Frontal cortex (tissue), 4 donors: Measurements from ENCODE around the gene ASIC3. TPM values are rescaled to one million over a fixed set of nuclear protein-coding genes. Genes with fewer than 3 reads are reported as not detected.
"Not testable (repeated sequence)": the region's sequence is repeated elsewhere in the genome, so short reads cannot be mapped to it uniquely, and the experiment has no call there.

Experiments
- DNase-seq, 2 donors: peaks; one replicate each; pipeline ENCODE4 v3.0.0; 2012; ENCODE audit warnings: low spot score in 2 of 2
- FAIRE-seq: peaks from 2 replicates; lab custom pipeline; 2012; peaks lifted over from hg19 to GRCh38; lab: Jason Lieb, UNC
- total RNA-seq: library from RNA; depleted of rRNA; stranded (reverse); fragments of >200 nt; gene quantifications from one replicate; pipeline ENCODE4 v1.2.3, GENCODE V29; 2014
- donor health status: control.
- donor health status: control.
- donor health status: control.

The ASIC3 gene
- total RNA-seq, 1 donor from 2014 or later = 0.82 TPM

DNA sequence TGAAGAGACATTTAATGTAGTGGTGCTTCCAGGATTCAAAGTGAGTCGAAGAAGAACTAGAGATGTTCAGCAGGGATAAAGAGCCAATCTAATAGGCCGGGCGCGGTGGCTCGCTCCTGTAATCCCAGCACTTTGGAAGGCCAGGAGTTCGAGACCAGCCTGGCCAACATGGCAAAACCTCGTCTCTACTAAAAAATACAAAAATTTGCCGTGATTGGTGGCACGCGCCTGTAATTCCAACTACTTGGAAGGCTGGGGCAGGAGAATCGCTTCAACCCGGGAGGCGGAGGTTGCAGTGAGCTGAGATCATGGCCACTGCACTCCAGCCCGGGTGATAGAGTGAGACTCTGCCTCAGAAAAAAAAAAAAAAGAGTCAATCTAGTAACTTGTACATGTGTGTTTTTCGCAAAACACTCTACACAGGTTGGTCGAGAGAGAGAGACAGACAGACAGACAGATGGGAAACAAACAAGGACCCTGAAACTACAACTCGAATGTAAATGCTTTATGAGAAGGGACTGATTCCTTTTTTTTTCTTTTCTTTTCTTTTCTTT, 19.3 kb upstream of the ASIC3 start:
- DNase-seq (no peak), FAIRE-seq (no peak)

DNA sequence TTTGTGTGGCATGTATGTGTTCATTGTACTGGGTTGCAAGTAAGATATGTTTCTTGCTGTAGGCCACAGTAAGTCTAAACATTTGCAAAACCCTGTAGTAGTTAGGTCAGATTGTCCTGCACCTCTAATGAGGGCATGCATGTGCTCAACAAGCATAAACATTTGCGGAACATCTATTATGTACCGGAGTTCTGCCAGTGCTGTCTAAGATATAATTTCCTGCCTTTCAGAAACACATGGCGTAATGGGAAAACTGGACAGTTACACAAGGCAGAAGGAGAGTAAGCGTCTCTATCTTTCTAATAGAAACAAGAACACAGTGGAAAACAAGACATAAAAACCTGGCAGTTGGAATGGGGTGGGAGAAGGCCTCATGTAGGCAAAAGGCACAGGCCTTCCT, 17.3 kb upstream of the ASIC3 start:
- DNase-seq = no peak
- no peak for FAIRE-seq

DNA sequence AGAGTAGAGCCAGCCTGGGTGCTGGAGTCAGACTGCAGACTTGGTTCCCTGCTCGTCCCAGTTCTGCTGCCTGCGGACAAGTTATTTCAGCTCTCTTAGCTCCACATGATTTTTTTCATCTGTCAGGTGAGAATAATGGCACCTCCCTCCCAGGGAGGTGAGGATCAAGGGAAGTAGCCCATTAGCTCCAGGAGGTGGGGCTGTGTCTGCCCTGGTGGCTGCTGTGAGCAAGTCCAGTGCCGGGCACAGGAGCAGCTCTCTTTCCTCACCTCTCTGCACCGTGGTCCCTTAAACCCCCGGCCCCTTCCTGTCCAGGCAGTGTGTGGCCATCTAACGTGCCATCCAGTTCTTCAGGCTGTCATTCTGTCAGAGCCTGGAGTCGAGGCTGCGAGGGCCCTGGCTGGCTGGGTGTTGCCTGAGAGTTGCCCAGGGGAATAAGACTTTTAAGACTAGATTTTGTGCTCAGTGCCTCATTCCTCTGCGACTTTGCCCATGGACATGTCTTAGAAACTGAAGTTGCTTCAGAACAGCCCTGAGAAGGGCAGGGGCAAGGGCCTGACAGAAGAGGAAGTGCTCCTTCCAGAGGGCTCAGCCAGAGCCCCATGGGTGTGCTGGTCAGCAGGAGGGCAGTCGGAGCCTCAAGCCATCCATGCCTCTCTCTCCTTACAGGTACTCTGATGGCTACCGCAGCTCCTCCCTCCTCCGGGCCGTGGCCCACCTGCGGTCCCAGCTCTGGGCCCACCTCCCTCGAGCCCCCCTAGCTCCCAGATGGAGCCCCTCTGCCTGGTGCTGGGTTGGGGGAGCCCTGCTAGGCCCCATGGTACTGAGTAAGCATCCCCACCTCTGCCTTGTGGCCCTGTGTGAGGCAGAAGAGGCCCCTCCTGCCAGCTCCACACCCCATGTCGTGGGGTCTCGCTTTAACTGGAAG, 15.1 kb upstream of the ASIC3 start:
- FAIRE-seq (no peak), DNase-seq (no peak)

- DNase-seq (no peak), FAIRE-seq (no peak)
Observed at GRCh38 chr7:151033864-151034249, 14.5 kb upstream of the ASIC3 start.

DNA sequence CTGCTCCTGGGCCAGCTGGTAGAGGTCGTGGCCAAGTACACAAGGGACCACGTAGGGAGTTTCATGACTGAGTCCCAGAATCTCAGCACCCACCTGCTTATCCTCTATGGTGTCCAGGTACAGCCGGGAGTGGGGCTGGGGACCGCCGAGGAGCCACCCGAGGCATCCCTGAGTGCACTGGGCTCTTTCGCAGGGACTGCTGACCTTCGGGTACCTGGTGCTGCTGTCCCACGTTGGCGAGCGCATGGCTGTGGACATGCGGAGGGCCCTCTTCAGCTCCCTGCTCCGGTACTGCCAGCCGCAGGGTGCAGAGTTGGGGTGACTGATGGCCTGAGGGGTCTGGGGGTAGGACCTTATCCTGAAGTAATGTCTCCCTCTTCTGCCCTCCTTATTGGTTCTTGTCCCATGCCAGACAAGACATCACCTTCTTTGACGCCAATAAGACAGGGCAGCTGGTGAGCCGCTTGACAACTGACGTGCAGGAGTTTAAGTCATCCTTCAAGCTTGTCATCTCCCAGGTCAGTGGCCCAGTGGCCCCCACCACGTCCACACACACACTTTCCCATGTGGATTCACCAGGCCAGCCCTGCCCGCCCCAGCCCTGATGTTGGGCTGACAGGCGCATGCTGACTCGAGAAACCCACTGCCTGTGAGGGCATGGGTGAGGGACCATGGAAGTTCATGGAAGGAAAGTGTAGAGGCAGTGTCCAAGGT, 13.9 kb upstream of the ASIC3 start:
- FAIRE-seq (no peak), DNase-seq (no peak)

- no peak for FAIRE-seq
- no peak for DNase-seq
Observed at GRCh38 chr7:151035026-151035717, 13.2 kb upstream of the ASIC3 start.

DNA sequence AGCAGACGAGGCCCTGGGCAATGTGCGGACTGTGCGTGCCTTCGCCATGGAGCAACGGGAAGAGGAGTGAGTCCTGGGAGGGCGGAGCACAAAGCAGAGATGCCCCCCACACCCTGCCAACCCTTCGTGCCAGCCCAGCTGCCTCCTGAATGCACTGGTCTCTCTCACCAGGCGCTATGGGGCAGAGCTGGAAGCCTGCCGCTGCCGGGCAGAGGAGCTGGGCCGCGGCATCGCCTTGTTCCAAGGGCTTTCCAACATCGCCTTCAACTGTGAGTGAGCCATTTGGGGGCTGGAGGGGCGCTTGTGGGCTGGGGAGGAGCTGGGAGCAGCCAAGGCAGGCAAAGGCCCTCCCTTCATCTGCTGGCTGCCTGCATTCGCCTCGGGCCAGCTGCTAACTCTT, 12.4 kb upstream of the ASIC3 start:
- DNase-seq = no peak
- no peak for FAIRE-seq

DNA sequence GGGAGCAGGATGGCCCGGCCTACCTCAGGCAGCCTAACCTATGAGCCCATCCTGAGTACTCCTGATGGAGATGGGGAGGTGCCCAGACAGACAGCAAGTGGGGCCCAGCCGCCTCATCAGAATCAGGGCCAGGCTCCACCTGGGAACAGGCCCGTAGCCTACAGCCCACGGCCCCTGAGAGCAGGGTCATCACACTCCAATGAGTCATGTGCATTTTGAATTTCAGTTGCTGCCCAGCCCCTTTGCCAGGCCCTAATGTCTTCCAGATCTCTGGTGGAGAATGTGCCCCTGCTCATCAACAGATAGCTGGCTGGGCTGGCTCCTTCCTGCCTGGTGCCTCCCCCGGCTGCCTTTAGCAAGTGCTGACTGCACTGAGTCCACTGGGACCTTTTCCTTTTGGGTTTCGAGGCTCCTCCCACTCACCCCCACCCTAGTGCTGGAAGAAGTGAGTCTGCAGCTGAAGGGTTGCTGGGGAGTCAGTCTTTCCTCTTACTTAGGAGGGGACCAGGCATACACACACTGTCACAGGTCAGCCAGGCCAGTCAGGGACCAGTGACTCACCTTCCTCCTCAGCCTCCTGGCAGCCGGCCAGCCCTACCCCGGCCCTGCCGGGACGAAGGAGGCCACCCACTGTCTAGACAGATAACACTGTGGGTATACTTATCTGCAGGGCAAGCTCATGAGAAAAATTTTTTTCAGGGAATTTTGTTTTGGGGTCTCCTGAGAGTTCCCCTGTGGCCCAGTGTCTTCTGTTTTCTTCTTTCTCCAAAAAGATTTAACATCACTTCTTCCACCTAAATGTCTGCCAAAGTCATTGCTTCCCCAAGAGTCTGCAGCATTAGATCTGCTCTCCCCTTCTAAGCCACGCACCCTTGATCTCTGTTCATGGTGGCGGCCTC, 9.1 kb upstream of the ASIC3 start:
- FAIRE-seq (no peak), DNase-seq (peak in 1 of 2 donors; percentile 62)

- no peak for DNase-seq
- FAIRE-seq = no peak
Observed at GRCh38 chr7:151039850-151040548, 8.3 kb upstream of the ASIC3 start.

DNA sequence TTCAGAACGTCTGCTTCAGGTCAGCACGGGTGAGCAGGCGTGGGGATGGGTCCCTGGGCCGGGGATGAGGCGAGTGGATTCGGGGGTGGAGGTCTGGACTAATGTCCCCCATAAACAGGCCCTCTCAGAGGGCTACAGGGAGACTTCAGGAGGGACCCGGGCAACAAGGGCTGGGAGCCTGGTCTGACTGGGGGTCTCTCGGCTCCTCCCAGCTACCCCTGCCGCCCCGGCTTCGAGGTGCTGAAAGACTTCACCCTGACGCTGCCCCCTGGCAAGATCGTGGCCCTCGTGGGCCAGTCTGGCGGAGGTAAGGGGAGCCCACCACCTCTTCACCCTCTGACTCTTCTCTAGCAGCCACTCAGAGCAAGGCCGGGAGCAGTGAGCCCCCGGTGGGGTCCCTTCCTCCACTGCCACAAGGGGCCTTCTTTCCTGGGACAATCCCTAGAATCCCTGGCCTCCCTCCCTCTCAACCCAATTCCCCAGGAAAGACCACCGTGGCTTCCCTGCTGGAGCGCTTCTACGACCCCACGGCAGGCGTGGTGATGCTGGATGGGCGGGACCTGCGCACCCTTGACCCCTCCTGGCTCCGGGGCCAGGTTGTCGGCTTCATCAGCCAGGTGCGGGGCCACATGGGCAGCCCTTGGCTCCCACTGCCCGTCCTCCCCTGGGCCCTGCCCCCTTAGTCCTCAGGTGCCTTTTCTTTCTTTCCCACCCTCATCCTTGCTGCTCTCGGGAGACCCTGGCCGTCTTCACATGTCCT, 7.5 kb upstream of the ASIC3 start:
- DNase-seq = no peak
- no peak for FAIRE-seq

DNA sequence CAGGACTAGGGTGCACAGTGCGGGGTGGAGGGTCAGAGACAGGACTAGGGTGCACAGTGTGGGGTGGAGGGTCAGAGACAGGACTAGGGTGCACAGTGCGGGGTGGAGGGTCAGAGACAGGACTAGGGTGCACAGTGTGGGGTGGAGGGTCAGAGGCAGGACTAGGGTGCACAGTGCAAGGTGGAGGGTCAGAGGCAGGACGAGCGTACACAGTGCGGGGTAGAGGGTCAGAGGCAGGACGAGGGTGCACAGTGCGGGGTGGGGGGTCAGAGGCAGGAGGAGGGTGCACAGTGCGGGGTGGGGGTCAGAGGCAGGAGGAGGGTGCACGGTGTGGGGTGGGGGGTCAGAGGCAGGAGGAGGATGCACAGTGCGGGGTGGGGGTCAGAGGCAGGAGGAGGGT, 4.9 kb upstream of the ASIC3 start:
- DNase-seq, FAIRE-seq: not testable (repeated sequence)

DNA sequence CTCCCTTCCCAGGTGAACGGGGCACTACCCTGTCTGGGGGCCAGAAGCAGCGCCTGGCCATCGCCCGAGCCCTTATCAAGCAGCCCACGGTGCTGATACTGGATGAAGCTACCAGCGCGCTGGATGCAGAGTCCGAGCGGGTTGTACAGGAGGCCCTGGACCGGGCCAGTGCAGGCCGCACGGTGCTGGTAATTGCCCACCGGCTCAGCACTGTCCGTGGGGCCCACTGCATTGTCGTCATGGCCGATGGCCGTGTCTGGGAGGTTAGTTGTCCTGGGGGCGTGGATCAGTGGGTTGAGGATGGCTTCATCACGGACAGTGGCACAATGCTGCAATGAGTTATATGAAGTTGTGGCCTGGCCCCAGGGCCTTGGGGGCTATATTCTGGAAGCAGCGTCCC, 4.4 kb upstream of the ASIC3 start:
- no peak for FAIRE-seq
- DNase-seq = no peak

- DNase-seq (no peak), FAIRE-seq (no peak)
Observed at GRCh38 chr7:151045262-151045661, 3.1 kb upstream of the ASIC3 start.

DNA sequence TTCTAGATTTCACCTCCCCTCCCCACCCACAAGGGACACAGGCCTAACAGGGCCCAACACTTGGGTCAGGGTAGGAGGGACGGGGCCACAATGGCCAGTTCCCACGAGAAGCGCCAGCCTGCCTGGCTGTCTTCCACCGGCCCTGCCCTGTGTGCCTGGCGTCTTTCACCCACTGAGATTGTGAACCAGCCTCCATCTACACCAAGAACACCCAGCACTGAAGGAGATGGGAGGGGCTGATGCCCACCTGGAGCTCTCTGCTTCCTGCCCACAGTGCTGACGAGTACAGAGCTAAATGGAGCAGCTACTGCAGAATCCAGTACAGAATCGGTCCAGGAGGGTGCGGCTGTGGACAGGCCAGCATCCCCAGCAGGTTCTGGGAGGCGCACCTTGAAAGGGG, 2.4 kb upstream of the ASIC3 start:
- FAIRE-seq (no peak), DNase-seq (no peak)

DNA sequence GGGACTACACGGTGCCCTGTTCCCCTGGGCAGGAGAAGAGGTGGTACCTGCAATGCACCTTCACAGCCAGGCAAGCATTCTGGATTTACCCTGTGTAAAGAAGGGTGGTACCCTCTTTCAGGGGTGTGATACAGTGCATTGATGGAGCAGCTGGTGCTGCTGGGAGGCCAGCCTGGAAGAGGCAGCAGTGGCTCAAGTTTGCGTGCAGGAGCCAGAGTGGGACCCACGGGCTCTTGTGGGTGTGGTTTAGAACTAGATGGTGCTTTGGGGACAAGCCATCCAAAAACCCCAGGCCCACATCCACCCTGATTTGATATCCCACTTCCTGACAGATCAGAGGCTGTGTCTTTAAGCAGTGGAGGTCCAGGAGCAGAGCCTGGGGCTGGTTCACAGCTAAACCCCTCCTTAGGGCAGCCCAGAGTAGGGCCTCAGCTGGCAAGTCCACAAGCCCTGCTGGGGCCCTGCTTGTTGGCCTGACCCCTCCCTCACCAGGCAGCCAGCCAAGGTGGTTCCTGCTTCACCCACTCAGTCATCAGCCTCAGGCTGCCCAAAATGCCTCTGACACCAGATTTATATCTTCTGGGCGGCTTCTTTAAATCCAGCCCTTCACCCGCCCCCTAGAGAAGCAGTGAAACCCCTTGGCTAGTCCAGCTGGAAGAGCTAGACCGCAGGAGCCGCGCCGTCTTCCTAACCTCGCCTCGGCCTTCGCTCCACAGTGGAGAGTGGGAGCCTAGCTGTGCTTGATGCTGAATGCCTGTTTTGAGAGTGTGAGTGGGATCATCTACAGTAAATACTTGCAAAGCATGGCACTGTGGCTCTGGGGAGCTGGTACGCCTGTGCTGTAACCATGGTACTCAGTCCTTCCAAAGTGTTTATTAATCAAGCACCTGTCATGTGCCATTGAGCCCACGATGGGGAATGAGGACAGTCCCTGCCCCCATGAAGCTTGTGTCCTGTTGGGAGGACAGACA, 1.4 kb upstream of the ASIC3 start:
- no peak for FAIRE-seq
- DNase-seq = no peak

- FAIRE-seq = no peak
Observed at GRCh38 chr7:151048911-151049463, 656 bp downstream of the ASIC3 start.

GRCh38 chr7:151051108-151051507, 2.8 kb downstream of the ASIC3 start:
- DNase-seq (peak in 1 of 2 donors; percentile 58), FAIRE-seq (no peak)

More at GRCh38 chr7:151048911-151049463, 656 bp downstream of the ASIC3 start:
- DNase-seq = no peak
